Measurements from ENCODE around the gene PTX4.

PTX4 gene

DNA sequence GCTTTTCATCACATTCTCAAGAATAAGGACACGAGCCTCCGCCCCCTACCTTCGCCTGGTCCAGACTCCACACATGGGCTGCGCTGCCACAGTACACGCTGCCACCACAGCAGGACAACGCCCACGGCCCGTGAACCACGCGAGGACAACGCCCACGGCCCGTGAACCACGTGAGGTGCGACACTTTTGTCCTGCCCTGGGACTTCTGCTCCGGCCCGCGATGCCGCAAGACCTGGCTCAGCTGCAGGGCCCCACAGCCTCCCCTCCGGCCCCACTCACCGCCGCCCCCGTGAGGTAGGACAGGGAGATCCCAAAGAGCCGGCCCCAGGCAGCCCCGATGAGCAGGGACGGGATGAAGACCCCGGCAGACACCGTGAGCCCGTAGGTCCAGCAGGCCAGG lies 38.5 kb downstream of the PTX4 start:
- Histone ChIP-seq H3K4me3 (no peak overlapping the region), H3K27ac (no peak overlapping the region)
- DNase-seq (ENCODE audit: low spot score), result no peak
- TF ChIP-seq, protein P1, sequence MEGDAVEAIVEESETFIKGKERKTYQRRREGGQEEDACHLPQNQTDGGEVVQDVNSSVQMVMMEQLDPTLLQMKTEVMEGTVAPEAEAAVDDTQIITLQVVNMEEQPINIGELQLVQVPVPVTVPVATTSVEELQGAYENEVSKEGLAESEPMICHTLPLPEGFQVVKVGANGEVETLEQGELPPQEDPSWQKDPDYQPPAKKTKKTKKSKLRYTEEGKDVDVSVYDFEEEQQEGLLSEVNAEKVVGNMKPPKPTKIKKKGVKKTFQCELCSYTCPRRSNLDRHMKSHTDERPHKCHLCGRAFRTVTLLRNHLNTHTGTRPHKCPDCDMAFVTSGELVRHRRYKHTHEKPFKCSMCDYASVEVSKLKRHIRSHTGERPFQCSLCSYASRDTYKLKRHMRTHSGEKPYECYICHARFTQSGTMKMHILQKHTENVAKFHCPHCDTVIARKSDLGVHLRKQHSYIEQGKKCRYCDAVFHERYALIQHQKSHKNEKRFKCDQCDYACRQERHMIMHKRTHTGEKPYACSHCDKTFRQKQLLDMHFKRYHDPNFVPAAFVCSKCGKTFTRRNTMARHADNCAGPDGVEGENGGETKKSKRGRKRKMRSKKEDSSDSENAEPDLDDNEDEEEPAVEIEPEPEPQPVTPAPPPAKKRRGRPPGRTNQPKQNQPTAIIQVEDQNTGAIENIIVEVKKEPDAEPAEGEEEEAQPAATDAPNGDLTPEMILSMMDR (IDR thresholded peaks at IDR 0.05), result no peak

DNA sequence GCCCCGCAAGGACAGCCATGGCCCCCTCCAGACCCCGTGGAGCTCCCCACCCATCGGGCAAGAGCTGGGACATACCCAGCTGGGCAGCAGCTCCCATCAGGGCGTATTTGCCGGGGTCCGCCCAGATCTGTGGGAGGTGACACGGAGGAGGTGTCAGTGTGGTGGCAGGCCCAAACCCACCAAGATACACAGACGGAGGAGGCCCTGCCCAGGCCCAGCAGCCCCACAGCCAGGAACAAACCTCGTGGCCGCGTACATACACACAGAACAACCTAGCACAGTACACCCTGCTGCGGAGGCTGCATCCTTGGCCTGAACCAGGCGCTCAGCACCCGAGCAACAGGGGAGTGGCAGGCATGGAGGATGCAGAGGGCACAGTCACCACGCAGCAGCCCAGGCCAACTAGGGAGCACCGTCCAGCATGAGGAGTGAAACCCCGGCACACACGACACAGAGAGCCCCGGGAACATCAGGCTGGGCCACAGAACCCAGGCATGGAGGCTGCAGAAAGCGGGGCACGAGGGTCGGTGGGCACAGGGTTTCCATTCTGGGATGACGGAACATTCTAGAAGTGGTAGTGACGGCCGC lies 39.4 kb downstream of the PTX4 start:
- no peak for DNase-seq (ENCODE audit: low spot score)
- no peak overlapping the region for H3K4me3 ChIP-seq
- H3K27ac ChIP-seq, result no peak overlapping the region
- TF ChIP-seq, protein P1 (IDR thresholded peaks at IDR 0.05), result no peak

GRCh38 chr16:1448536-1449116 lies 40.1 kb downstream of the PTX4 start:
- Histone ChIP-seq H3K4me3 (no peak overlapping the region), H3K27ac (no peak overlapping the region)
- DNase-seq (ENCODE audit: low spot score), result no peak
- TF ChIP-seq, protein P1 (IDR thresholded peaks at IDR 0.05), result no peak

DNA sequence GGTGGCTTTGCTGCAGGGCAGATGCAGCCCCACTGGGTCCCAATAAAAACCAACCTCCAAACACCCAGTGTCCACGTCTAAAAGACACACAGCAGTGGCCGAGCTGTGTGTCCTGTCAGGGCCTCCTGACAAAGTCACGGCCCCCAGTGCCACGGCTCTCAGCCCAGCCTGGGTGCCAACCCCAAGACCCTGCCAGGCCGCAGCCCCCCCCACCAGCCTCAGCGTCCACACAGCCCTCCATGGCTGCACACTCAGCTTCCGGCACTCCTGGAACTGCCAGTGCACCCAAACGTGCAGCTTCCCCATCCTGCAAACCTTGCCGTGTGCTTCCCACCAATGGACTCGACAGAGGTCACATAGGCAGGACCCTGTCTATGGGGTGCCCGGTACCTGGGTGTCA lies 40.8 kb downstream of the PTX4 start:
- TF ChIP-seq, protein P1 (IDR thresholded peaks at IDR 0.05), result no peak
- Histone ChIP-seq H3K27ac (no peak overlapping the region), H3K4me3 (no peak overlapping the region)
- no peak for DNase-seq (ENCODE audit: low spot score)

DNA sequence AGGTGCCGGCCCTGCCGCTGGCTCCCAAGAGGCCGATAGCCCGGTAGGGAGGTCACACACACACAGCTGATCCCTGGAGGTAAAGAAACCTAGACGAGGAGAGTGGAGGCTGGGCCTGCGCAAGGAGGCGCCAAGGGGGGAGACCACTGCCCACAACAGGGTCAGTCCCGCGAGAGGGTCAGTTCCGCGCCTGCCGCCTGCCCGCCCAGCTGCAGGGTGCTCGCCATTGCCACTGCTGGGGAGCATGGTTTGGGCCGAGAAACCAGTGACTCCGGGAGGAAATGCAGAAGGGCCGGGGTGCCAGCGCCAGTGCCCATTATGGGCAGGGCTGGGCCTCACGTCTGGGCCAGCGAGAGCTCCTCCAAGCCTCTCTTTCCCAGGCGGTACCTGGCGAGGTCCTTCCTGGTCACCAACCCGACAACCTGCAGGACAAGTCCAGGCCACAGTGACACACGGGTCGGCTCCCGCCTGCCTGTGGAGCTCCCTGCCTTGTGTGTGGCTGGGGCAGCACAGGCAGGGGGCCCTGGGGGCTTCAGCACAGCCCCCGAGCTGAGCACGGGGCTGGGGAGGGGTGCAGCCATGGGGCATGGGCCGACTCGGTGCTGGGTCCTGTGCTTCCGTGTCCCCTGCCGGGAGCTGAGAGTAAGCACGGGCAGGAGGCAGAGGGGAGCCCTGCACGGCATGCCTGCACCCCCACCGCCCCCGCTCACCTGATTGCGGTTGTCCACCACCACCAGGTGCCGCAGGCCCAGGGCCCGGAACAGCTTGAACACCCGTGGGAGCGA lies 42.3 kb downstream of the PTX4 start:
- DNase-seq (ENCODE audit: low spot score), result no peak
- TF ChIP-seq, protein P1 (IDR thresholded peaks at IDR 0.05), result no peak
- Histone ChIP-seq H3K27ac (no peak overlapping the region), H3K4me3 (no peak overlapping the region)

GRCh38 chr16:1445518-1446203 lies 43.1 kb downstream of the PTX4 start:
- TF ChIP-seq, protein P1 (IDR thresholded peaks at IDR 0.05), result no peak
- DNase-seq (ENCODE audit: low spot score), result no peak
- Histone ChIP-seq H3K27ac (no peak overlapping the region), H3K4me3 (no peak overlapping the region)

All from coronary artery (tissue), 2 donors.